ENCODE measurements around the gene TUBGCP4.
"Not testable (repeated sequence)": the region's sequence is repeated elsewhere in the genome, so short reads cannot be mapped to it uniquely, and the experiment has no call there.

DNA sequence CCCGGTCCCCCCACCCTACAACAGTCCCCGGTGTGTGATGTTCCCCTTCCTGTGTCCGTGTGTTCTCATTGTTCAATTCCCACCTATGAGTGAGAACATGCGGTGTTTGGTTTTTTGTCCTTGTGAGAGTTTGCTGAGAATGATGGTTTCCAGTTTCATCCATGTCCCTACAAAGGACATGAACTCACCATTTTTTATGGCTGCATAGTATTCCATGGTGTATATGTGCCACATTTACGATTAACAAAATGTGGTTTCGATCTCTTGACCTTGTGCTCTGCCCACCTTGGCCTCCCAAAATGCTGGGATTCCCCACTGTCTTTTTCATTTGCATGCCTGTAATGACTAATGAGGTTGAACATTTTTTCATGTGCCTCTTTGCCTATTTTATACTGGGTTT lies 22.7 kb downstream of the TUBGCP4 start:
- TF ChIP-seq CTCF (IDR thresholded peaks at IDR 0.05); POLR2AphosphoS5 (IDR thresholded peaks at IDR 0.05; ENCODE audit: low read depth, low read length); TCF7L2 (IDR thresholded peaks at IDR 0.05; ENCODE audit: low read depth, low read length); SIN3A (IDR thresholded peaks at IDR 0.05; ENCODE audit: borderline replicate concordance, insufficient read depth, low read depth, low read length): not testable (repeated sequence)
- TF ChIP-seq, protein P1, sequence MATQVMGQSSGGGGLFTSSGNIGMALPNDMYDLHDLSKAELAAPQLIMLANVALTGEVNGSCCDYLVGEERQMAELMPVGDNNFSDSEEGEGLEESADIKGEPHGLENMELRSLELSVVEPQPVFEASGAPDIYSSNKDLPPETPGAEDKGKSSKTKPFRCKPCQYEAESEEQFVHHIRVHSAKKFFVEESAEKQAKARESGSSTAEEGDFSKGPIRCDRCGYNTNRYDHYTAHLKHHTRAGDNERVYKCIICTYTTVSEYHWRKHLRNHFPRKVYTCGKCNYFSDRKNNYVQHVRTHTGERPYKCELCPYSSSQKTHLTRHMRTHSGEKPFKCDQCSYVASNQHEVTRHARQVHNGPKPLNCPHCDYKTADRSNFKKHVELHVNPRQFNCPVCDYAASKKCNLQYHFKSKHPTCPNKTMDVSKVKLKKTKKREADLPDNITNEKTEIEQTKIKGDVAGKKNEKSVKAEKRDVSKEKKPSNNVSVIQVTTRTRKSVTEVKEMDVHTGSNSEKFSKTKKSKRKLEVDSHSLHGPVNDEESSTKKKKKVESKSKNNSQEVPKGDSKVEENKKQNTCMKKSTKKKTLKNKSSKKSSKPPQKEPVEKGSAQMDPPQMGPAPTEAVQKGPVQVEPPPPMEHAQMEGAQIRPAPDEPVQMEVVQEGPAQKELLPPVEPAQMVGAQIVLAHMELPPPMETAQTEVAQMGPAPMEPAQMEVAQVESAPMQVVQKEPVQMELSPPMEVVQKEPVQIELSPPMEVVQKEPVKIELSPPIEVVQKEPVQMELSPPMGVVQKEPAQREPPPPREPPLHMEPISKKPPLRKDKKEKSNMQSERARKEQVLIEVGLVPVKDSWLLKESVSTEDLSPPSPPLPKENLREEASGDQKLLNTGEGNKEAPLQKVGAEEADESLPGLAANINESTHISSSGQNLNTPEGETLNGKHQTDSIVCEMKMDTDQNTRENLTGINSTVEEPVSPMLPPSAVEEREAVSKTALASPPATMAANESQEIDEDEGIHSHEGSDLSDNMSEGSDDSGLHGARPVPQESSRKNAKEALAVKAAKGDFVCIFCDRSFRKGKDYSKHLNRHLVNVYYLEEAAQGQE (IDR thresholded peaks at IDR 0.05; ENCODE audit: insufficient read depth in 1 of 2, low read depth in 2 of 2, low read length in 1 of 2): not testable (repeated sequence)

All from Panc1 (cell line).